Gastrocnemius medialis (tissue), 4 donors: ENCODE measurements around the gene ALG3. TPM values are rescaled to one million over a fixed set of nuclear protein-coding genes. Genes with fewer than 3 reads are reported as not detected.

Source experiments
- ATAC-seq, 2 donors: fragments of 150-250 bp; one replicate each; pipeline ENCODE4 v1.9.1; 2016
- DNase-seq, 2 donors: peaks; one replicate each; pipeline ENCODE4 v3.0.0-alpha.2; 2019
- H3K27ac ChIP-seq, 4 donors: fragments of 200-600 bp; sonication (generic); 1 replicate in 1 of 4; 2 replicates in 3 of 4; pipeline ENCODE4 v1.5.1; 2016 to 2018; ENCODE audit warnings: mild to moderate bottlenecking in 2 of 4, moderate library complexity in 1 of 4
- H3K27me3 ChIP-seq, 3 donors: fragments of 200-600 bp; sonication (generic) in 2 of 3; 1 replicate in 1 of 3; 2 replicates in 2 of 3; pipeline versions ENCODE4 v1.5.1 to v1.6.0; 2016 to 2019; ENCODE audit warnings: mild to moderate bottlenecking in 1 of 3, moderate library complexity in 1 of 3
- H3K36me3 ChIP-seq, 2 donors: fragments of 200-600 bp; sonication (generic) in 1 of 2; one replicate each; pipeline ENCODE4 v1.5.1; 2017 to 2018
- H3K4me1 ChIP-seq, 2 donors: fragments of 200-600 bp; sonication (generic) in 1 of 2; one replicate each; pipeline ENCODE4 v1.5.1; 2016 to 2017; ENCODE audit warnings: mild to moderate bottlenecking in 2 of 2
- H3K4me3 ChIP-seq, 4 donors: fragments of 200-600 bp; sonication (generic) in 3 of 4; 1 replicate in 1 of 4; 2 replicates in 3 of 4; pipeline ENCODE4 v1.5.1; 2016 to 2019; ENCODE audit warnings: mild to moderate bottlenecking in 2 of 4
- H3K9me3 ChIP-seq, 3 donors: fragments of 200-600 bp; sonication (generic) in 2 of 3; 1 replicate in 1 of 3; 2 replicates in 2 of 3; pipeline ENCODE4 v1.5.1; 2016 to 2019
- POLR2A ChIP-seq, 2 donors: fragments of 450-650 bp; IDR thresholded peaks; one replicate each; pipeline ENCODE4 v1.6.1; 2017; ENCODE audit warnings: antibody characterized with exemption in 2 of 2, mild to moderate bottlenecking in 2 of 2, moderate library complexity in 2 of 2
- in situ Hi-C, 4 donors: fragments of 200-750 bp; cut with MboI; loops; one replicate each; pipeline versions ENCODE4 v1.15.0 to v1.8.0; 2017; ENCODE audit warnings: low sequenced_read_pairs in 4 of 4
- intact Hi-C: fragments of 100-400 bp; cut with DNase I; formaldehyde crosslinking; loops from one replicate; pipeline ENCODE4 v1.15.1; 2023; ENCODE audit warnings: low total_unique reads
- total RNA-seq, 4 donors: library from RNA; depleted of rRNA; stranded (reverse); fragments of >200 nt; gene quantifications; one replicate each; pipeline versions ENCODE4 v1.1.0 to v1.2.3, GENCODE V29; 2016
- TF ChIP-seq, protein P1 (sequence below), 5 experiments: fragments of 450-650 bp in 3 of 5; fragments of 200-600 bp in 2 of 5; sonication (generic) in 2 of 5; IDR thresholded peaks in 4 of 5; conservative IDR thresholded peaks in 1 of 5; 1 replicate in 4 of 5; 2 replicates in 1 of 5; pipeline ENCODE4 v1.5.1; 2016 to 2019; ENCODE audit warnings: antibody characterized with exemption in 5 of 5, mild to moderate bottlenecking in 3 of 5, moderate library complexity in 3 of 5

Gene ALG3
- total RNA-seq, result 10 to 100 TPM; 35.0 to 58.1 (median 50.1) TPM

DNA sequence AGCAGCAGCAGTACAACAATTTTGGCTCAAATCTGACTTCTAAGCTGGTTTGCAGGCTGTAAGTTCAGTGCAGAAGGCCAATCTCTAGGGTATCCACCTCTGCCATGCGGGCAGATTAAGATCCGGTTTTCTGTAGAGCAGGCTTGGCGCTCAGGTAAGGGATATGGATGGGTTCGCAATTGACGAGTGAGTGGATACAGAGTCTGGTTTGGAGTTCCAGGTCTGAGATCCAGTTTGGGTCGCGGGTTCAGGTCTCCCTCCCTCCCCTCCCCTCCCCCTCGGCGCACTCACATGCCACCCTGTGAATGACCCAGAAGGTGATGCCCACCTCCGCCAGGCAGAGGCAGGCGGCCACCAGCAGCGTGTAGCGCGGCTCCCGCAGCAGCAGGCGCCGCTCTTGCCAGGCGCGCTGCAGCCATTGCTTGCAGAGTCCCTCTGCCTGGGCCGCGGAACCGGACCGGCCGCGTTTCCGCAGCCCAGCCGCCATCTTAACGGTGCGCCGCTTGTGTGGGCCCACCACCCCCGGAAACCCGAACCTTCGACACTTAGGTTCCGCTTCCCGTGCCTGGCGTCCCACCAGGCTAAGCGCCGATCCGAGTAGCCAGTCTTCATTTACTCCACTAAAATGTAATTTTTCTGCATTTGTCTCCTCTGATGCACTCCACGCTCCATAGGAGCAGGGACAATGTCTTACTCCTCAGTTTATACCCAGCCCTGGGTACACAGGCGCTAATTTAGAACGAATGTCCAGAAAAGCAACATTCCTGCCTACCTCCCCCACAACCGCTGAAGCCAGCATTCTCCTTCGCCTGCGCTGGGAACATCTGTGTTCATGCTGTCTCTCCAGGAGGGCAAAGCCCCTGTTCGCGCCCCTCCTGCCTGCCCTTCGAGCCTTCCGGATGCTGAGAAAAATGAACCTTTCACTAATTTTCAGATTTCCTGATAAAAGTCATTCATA, at the start of gene ALG3:
ALG3 (minus strand) TSS at position 509 of the 958 bp plus-strand sequence; CDS start at position 487, 22 bp downstream.
- in situ Hi-C loops (loop anchor here in 2 of 4 donors (10.0 to 25.0 kb wide), 3 partner anchors 104 to 361 kb away; partner anchors contain the start of genes EIF2B5 (in 1 of the 2) and PARL (in 1 of the 2)), intact Hi-C loops (loop anchor here (1.0 to 5.0 kb wide), 11 partner anchors 50 to 364 kb away; partner anchors contain the start of genes ABCC5, ABCF3, AP2M1 and DVL3)
- peak; percentile 79 for ATAC-seq
- Histone ChIP-seq H3K4me3 (peak within 1 kb of the TSS; percentile 85 to 95 (median 90)), H3K4me1 (peaks cover 17 to 20% of the 10 kb centered on the region in 2 donors), H3K36me3 (peaks cover 0 to 24% of the 10 kb centered on the region in 2 donors), H3K9me3 (no peaks in the 10 kb centered on the region), H3K27me3 (no peaks in the 10 kb centered on the region), H3K27ac (peak within 1 kb of the TSS; percentile 91 to 95 (median 94))
- DNase-seq, result peak; percentile 66 to 76
- TF ChIP-seq, protein P1, sequence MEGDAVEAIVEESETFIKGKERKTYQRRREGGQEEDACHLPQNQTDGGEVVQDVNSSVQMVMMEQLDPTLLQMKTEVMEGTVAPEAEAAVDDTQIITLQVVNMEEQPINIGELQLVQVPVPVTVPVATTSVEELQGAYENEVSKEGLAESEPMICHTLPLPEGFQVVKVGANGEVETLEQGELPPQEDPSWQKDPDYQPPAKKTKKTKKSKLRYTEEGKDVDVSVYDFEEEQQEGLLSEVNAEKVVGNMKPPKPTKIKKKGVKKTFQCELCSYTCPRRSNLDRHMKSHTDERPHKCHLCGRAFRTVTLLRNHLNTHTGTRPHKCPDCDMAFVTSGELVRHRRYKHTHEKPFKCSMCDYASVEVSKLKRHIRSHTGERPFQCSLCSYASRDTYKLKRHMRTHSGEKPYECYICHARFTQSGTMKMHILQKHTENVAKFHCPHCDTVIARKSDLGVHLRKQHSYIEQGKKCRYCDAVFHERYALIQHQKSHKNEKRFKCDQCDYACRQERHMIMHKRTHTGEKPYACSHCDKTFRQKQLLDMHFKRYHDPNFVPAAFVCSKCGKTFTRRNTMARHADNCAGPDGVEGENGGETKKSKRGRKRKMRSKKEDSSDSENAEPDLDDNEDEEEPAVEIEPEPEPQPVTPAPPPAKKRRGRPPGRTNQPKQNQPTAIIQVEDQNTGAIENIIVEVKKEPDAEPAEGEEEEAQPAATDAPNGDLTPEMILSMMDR (IDR thresholded peaks at IDR 0.05 in 4 of 5, conservative IDR thresholded peaks at IDR 0.05 in 1 of 5), result peak in 1 of 5 experiments; percentile 19
- TF ChIP-seq POLR2A (IDR thresholded peaks at IDR 0.05), result peak in 1 of 2 donors; percentile 50

DNA sequence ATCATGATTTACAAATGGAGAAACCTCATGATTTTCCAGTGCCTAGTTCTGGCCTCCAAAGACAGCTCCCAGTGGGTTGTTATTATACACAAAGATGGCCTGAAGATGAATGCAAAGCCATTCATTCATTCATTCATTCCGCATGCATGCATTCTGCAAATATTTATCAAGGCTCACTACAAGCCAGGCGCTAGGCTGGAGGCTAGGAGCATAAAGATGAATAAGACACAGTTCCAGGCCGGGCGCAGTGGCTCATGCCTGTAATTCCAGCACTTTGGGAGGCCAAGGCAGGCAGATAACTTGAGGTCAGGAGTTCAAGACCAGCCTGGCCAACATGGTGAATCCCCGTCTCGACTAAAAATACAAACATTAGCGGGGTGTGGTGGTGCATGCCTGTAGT, 47.9 kb upstream of the ALG3 start:
- no peaks in the 10 kb centered on the region for H3K27me3 ChIP-seq
- DNase-seq, result no peak
- TF ChIP-seq, protein P1 (IDR thresholded peaks at IDR 0.05 in 4 of 5, conservative IDR thresholded peaks at IDR 0.05 in 1 of 5), result no peak
- no peak for TF ChIP-seq POLR2A (IDR thresholded peaks at IDR 0.05)
- no peak for ATAC-seq
- peaks cover 3 to 15% of the 10 kb centered on the region in 2 donors for H3K36me3 ChIP-seq
- H3K4me1 ChIP-seq, result peaks cover 14 to 17% of the 10 kb centered on the region in 2 donors
- no peak overlapping the region for H3K27ac ChIP-seq
- in situ Hi-C loops, result loop anchor here in 1 of 4 donors (25.0 kb wide), 1 partner anchor 409 kb away; the partner anchor contains the start of gene PARL
- H3K4me3 ChIP-seq, result no peak overlapping the region
- no peaks in the 10 kb centered on the region for H3K9me3 ChIP-seq
- intact Hi-C loops, result loop anchor here (5.0 to 10.0 kb wide), 3 partner anchors 109 to 282 kb away; partner anchors contain the start of genes ABCC5, ABCF3 and DVL3

DNA sequence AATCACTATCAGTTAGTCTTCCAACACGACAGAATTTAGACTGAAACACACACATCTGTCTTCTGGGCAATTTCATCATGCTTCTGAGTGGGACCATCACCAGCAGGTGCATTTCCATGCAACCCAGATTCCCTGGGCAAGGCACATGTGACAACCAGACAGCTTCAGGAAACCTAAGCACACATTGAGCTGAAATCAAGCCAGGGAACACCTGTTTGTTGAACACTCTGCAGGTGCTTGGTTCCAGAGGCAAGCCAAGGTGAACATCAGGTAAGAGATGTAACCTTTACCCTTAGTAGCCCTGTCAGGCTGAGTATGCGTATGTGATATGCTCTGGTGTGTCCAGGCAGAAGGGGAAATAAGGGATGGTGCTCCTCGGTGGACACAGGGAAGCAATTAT, 47.0 kb upstream of the ALG3 start:
- H3K4me3 ChIP-seq, result no peak overlapping the region
- ATAC-seq, result no peak
- in situ Hi-C loops, result loop anchor here in 1 of 4 donors (25.0 kb wide), 1 partner anchor 408 kb away; the partner anchor contains the start of gene PARL
- H3K27ac ChIP-seq, result no peak overlapping the region
- H3K27me3 ChIP-seq, result no peaks in the 10 kb centered on the region
- no peaks in the 10 kb centered on the region for H3K9me3 ChIP-seq
- peaks cover 11 to 12% of the 10 kb centered on the region in 2 donors for H3K4me1 ChIP-seq
- H3K36me3 ChIP-seq, result peaks cover 0 to 7% of the 10 kb centered on the region in 2 donors
- intact Hi-C loops, result loop anchor here (5.0 to 10.0 kb wide), 3 partner anchors 108 to 281 kb away; partner anchors contain the start of genes ABCC5, ABCF3 and DVL3
- no peak for DNase-seq
- no peak for TF ChIP-seq POLR2A (IDR thresholded peaks at IDR 0.05)
- TF ChIP-seq, protein P1 (IDR thresholded peaks at IDR 0.05 in 4 of 5, conservative IDR thresholded peaks at IDR 0.05 in 1 of 5), result no peak

DNA sequence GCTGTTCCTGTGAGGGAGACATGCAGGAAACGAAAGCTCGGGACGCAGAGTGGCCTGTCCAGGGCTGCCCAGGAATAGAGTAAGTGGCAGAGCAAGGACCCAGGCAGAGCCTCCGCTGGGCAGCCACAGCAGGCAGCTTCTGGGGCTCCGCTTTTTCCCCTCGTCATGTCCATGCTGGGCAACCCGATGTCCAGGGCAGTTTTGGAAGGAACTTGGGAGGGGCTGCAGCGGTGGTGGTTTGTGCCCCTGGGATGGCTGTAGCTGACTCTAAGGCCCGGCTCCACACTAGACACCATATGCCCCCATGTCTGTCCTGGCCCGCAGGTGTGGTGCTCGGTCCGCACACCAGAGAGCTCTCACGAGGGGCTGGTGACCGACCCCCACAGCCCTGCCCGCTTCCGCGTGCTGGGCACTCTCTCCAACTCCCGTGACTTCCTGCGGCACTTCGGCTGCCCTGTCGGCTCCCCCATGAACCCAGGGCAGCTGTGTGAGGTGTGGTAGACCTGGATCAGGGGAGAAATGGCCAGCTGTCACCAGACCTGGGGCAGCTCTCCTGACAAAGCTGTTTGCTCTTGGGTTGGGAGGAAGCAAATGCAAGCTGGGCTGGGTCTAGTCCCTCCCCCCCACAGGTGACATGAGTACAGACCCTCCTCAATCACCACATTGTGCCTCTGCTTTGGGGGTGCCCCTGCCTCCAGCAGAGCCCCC, 43.1 kb upstream of the ALG3 start:
- in situ Hi-C loops, result loop anchor here in 1 of 4 donors (25.0 kb wide), 1 partner anchor 405 kb away; the partner anchor contains the start of gene PARL
- H3K36me3 ChIP-seq, result no peaks in the 10 kb centered on the region

More for the DNA sequence above, 43.1 kb upstream of the ALG3 start:
- H3K4me1 ChIP-seq, result no peaks in the 10 kb centered on the region
- H3K9me3 ChIP-seq, result no peaks in the 10 kb centered on the region
- intact Hi-C loops, result loop anchor here (10.0 kb wide), 1 partner anchor 277 kb away; the partner anchor contains the start of gene ABCC5
- TF ChIP-seq, protein P1 (IDR thresholded peaks at IDR 0.05 in 4 of 5, conservative IDR thresholded peaks at IDR 0.05 in 1 of 5), result no peak
- TF ChIP-seq POLR2A (IDR thresholded peaks at IDR 0.05), result no peak
- H3K27ac ChIP-seq, result no peak overlapping the region
- H3K27me3 ChIP-seq, result no peaks in the 10 kb centered on the region
- ATAC-seq (no peak), DNase-seq (no peak)
- H3K4me3 ChIP-seq, result no peak overlapping the region
